Stomach smooth muscle (tissue), 2 donors: Measurements from ENCODE around the gene DESI1.
"Not testable (repeated sequence)": the region's sequence is repeated elsewhere in the genome, so short reads cannot be mapped to it uniquely, and the experiment has no call there.

Source experiments
- H3K27ac ChIP-seq: one replicate; pipeline ENCODE4 v1.7.0; 2013; ENCODE audit warnings: mild to moderate bottlenecking, low read length, inconsistent platforms
- H3K27me3 ChIP-seq, 2 donors: one replicate each; pipeline ENCODE4 v1.7.0; 2013; ENCODE audit warnings: low read length in 2 of 2; ENCODE audit not compliant: insufficient read depth in 2 of 2, control insufficient read depth in 1 of 2
- H3K36me3 ChIP-seq, 2 donors: one replicate each; pipeline ENCODE4 v1.7.0; 2013; ENCODE audit warnings: low read length in 2 of 2; ENCODE audit not compliant: control insufficient read depth in 2 of 2, insufficient read depth in 2 of 2
- H3K4me1 ChIP-seq: one replicate; pipeline ENCODE4 v1.7.0; 2013; ENCODE audit warnings: low read length; ENCODE audit not compliant: control insufficient read depth, insufficient read depth
- H3K4me3 ChIP-seq, 2 donors: one replicate each; pipeline ENCODE4 v1.7.0; 2013; ENCODE audit warnings: low read length in 2 of 2
- H3K9ac ChIP-seq, 2 donors: one replicate each; pipeline ENCODE4 v1.7.0; 2013; ENCODE audit warnings: low read length in 2 of 2, mild to moderate bottlenecking in 1 of 2
- H3K9me3 ChIP-seq, 2 donors: one replicate each; pipeline ENCODE4 v1.7.0; 2013; ENCODE audit warnings: low read length in 2 of 2; ENCODE audit not compliant: control insufficient read depth in 2 of 2
- donor health status: healthy.
- donor health status: Pancreatic carcinoma.

Gene DESI1

DNA sequence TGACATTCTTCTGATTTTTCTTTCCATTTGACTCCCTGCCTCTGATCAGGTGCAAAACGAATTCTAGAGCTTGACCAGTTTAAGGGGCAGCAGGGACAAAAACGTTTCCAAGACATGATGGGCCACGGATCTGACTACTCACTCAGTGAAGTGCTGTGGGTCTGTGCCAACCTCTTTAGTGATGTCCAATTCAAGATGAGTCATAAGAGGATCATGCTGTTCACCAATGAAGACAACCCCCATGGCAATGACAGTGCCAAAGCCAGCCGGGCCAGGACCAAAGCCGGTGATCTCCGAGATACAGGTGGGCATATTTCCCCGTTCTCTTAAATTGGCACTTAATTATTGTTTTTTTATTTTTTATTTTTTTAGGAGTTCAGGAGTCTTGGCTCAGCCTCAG, 15.6 kb upstream of the DESI1 start:
- H3K27ac ChIP-seq = no peak overlapping the region

DNA sequence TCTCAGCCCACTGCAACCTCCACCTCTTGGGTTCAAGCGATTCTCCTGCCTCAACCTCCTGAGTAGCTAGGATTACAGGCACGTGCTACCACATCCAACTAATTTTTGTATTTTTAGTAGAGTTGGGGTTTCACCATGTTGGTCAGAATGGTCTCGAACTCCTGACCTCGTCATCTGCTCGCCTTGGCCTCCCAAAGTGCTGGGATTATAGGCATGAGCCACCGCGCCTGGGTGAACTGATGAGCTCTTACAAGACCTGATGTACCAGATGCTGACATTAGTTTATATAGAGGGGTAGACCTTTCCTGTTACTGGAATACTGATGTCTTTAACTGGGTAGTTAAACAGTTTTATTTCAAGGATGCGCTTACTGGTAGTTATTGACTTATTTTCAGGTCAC, 13.8 kb upstream of the DESI1 start:
- H3K4me1 ChIP-seq, H3K27ac ChIP-seq, H3K9me3 ChIP-seq, H3K27me3 ChIP-seq, H3K9ac ChIP-seq, H3K4me3 ChIP-seq: not testable (repeated sequence)
- peaks cover 20 to 42% of the 10 kb centered on the region in 2 donors for H3K36me3 ChIP-seq

More for the DNA sequence above, 15.6 kb upstream of the DESI1 start:
- H3K36me3 ChIP-seq = peaks cover 20 to 48% of the 10 kb centered on the region in 2 donors
- H3K4me3 ChIP-seq = no peak overlapping the region
- H3K9ac ChIP-seq = no peak overlapping the region
- H3K27me3 ChIP-seq = no peaks in the 10 kb centered on the region
- H3K4me1 ChIP-seq = no peaks in the 10 kb centered on the region
- H3K9me3 ChIP-seq = no peaks in the 10 kb centered on the region

DNA sequence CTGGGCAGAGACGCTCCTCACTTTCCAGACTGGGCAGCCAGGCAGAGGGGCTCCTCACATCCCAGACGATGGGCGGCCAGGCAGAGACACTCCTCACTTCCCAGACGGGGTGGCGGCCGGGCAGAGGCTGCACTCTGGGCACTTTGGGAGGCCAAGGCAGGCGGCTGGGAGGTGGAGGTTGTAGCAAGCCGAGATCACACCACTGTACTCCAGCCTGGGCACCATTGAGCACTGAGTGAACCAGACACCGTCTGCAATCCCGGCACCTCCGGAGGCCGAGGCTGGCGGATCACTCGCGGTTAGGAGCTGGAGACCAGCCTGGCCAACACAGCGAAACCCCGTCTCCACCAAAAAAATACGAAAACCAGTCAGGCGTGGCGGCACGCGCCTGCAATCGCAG, 10.8 kb upstream of the DESI1 start:
- not testable (repeated sequence) for H3K9me3 ChIP-seq, H3K4me3 ChIP-seq, H3K27ac ChIP-seq, H3K9ac ChIP-seq, H3K27me3 ChIP-seq, H3K4me1 ChIP-seq
- peaks cover 15 to 40% of the 10 kb centered on the region in 2 donors for H3K36me3 ChIP-seq

DNA sequence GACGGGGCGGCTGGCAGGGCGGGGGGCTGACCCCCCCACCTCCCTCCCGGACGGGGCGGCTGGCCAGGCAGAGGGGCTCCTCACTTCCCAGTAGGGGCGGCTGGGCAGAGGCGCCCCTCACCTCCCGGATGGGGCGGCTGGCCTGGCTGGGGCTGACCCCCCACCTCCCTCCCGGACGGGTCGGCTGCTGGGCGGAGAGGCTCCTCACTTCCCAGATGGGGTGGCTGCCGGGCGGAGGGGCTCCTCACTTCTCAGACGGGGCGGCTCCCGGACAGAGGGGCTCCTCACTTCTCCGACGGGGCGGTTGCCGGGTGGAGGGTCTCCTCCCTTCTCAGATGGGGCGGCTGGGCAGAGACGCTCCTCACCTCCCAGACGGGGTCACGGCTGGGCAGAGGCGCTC, 10.3 kb upstream of the DESI1 start:
- H3K27ac ChIP-seq, H3K27me3 ChIP-seq, H3K4me3 ChIP-seq, H3K9me3 ChIP-seq, H3K9ac ChIP-seq, H3K4me1 ChIP-seq: not testable (repeated sequence)
- peaks cover 15 to 35% of the 10 kb centered on the region in 2 donors for H3K36me3 ChIP-seq

DNA sequence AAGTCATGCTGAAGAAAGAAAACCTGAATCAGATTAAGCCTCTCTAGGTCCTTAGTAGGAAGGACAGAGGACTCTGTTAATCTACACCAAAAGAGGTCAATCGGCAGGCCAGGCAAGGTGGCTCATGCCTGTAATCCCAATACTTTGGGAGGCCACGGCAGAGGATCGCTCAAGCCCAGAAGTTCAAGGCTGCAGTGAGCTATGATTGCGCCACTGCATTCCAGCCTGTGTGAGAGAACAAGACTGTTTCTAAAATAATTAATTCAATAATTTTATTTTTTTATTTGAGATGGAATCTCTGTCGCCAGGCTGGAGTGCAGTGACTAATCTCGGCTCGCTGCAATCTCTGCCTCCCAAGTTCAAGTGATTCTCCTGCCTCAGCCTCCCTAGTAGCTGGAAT, 4.7 kb upstream of the DESI1 start:
- no peak overlapping the region for H3K27ac ChIP-seq
- H3K36me3 ChIP-seq = peaks cover 15 to 26% of the 10 kb centered on the region in 2 donors
- H3K4me3 ChIP-seq = no peak overlapping the region
- H3K4me1 ChIP-seq = peaks cover 9% of the 10 kb centered on the region
- no peaks in the 10 kb centered on the region for H3K27me3 ChIP-seq
- H3K9ac ChIP-seq = no peak overlapping the region
- no peaks in the 10 kb centered on the region for H3K9me3 ChIP-seq

DNA sequence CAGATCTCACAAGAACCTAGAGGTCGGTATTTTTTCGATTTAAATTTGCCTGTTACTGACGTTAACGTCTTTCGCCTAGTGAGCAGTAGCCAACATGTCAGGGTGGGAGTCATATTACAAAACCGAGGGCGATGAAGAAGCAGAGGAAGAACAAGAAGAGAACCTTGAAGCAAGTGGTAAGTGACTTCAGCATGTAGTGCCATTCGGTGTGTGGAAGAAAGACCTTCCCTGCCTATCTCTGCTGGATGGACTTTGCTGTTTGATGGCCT, 1.0 kb upstream of the DESI1 start:
- H3K36me3 ChIP-seq = peaks cover 0 to 6% of the 10 kb centered on the region in 2 donors
- no peaks in the 10 kb centered on the region for H3K27me3 ChIP-seq
- no peaks in the 10 kb centered on the region for H3K9me3 ChIP-seq
- peak overlapping the region; percentile 99 to 100 for H3K4me3 ChIP-seq
- peak overlapping the region; percentile 99 for H3K27ac ChIP-seq
- peaks cover 20% of the 10 kb centered on the region for H3K4me1 ChIP-seq
- H3K9ac ChIP-seq = peak overlapping the region; percentile 98 to 100

DNA sequence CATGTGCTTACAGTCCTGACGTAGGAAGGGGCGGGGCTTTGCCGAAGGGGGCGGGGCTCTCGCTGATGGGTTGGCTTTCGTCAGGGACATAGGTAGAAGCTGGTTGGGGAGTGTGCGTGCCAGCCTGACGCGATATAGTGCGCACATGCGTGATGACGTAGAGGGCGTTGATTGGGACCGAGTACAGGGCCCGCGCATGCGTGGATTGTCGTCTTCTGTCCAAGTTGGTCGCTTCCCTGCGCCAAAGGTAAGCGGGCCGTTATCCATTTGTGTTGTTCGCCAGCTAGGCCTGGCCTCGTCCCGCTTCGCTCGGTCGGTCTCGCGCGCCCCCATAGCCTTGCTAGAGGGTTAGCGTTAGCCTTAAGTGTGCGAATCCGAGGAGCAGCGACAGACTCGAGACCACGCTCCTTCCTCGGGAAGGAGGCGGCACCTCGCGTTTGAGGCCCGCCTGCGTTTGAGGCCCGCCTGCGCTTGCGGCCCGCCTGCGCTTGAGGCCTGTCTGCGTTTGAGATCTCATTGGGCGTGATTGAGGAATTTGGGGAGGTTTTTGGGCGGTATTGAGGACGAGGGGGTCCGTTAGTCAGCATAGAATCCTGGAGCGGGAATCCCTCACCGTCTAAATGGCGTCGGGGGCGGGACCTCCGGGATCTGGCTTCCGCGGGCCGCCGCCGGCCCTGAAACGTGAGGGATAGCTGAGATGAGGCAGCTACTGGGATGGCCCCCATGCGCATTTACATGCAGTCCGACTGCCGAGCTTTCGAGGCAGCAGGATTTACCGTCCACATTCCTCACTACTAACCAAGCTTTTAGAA, 462 bp upstream of the DESI1 start, which contains the start of gene XRCC6:
XRCC6 (plus strand) TSS at position 197 of the 812 bp plus-strand sequence. CDS start 710 bp downstream, outside the sequence.
- H3K4me1 ChIP-seq = peaks cover 20% of the 10 kb centered on the region
- H3K9ac ChIP-seq = peak within 1 kb of the TSS; percentile 98 to 100
- peak within 1 kb of the TSS; percentile 99 to 100 for H3K4me3 ChIP-seq
- H3K27me3 ChIP-seq = no peaks in the 10 kb centered on the region
- H3K9me3 ChIP-seq = no peaks in the 10 kb centered on the region
- H3K36me3 ChIP-seq = peaks cover 0 to 5% of the 10 kb centered on the region in 2 donors
- peak within 1 kb of the TSS; percentile 99 for H3K27ac ChIP-seq

DNA sequence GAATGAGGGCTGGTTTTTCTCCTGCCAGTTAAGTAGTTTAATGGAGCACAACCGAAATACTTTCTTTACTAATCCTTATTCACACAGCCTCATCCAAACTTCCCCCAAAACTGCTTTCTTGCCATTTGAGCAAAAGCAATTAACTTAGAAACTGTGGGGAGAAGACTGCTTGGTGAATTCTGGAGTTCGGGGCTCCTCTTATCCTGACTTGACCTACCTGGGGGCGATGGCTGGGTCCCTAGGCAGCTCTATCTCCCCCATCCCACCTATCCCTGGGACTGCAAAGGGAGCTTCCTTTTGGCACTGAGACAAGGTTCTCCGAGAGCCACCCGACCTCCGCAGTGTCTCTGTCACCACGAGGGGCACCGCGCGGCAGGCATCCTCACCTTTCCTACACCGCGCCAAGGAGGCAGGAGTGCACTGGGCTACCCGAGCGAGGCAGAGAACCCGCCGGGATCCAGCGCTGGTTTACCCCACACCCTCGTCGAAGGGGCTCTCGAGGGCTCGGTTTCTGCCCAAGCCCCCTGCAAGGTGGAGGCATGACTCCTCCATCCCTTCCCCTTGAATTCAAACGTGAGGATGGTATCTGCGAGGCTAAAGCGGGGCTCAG, 759 bp downstream of the DESI1 start:
- H3K4me1 ChIP-seq = peaks cover 20% of the 10 kb centered on the region
- peaks cover 0 to 4% of the 10 kb centered on the region in 2 donors for H3K36me3 ChIP-seq
- H3K9ac ChIP-seq = peak overlapping the region; percentile 96 to 100
- H3K27me3 ChIP-seq = no peaks in the 10 kb centered on the region
- H3K9me3 ChIP-seq = no peaks in the 10 kb centered on the region
- H3K4me3 ChIP-seq = peak overlapping the region; percentile 99 to 100
- H3K27ac ChIP-seq = peak overlapping the region; percentile 99

DNA sequence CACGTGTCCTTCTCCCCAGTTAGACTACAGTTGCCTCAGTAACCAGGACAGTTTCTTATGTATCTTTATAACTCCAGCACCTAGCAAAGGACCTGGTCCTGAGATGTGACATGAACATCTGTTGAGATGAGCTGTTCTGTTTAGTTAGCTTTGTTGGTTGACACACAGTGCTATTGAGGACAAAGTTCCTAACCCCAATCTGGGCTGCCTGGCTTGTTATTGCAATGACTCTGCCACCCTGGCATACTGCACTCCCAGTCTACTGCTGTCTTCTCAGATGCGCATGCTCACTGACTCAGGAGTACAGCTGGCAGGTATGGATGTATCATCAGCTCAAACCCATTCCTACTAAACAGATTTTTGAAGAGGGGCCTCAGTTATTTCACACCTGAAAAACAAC, 7.4 kb downstream of the DESI1 start:
- no peaks in the 10 kb centered on the region for H3K27me3 ChIP-seq
- H3K4me3 ChIP-seq = no peak overlapping the region
- no peaks in the 10 kb centered on the region for H3K9me3 ChIP-seq
- H3K9ac ChIP-seq = no peak overlapping the region
- H3K4me1 ChIP-seq = no peaks in the 10 kb centered on the region
- H3K27ac ChIP-seq = no peak overlapping the region
- no peaks in the 10 kb centered on the region for H3K36me3 ChIP-seq

DNA sequence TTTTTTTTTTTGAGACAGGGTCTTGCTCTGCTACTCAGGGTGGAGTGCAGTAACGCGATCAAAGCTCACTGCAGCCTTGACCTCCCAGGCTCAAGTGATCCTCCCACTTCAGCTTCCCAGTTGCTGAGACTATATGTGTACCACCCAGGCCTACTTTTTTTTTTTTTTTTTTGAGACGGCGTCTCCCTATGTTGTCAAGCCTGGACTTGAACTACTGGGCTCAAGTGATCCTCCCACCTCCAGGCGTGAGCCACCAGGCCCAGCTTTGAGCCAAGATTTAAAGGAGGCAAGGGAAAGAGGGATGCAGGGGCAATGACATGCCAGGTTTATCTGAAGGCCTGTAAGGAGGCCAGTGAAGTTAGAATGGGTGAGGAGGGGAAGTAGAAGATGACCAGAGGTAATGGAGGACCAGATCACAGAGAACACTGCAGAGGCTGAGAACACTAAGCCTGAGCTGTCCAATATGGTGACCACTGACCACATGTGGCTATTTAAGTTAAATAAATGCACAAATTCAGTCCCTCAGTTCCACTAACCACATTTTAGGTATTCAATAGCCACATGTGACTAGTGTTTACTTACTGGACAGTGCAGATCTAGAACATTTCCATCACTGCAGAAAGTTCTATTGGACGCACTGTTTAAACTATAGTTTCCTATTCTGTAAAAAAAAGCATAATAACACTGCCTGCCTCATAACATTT, 8.1 kb downstream of the DESI1 start:
- no peaks in the 10 kb centered on the region for H3K27me3 ChIP-seq
- no peak overlapping the region for H3K27ac ChIP-seq
- H3K36me3 ChIP-seq = peaks cover 0 to 2% of the 10 kb centered on the region in 2 donors
- no peak overlapping the region for H3K9ac ChIP-seq
- no peak overlapping the region for H3K4me3 ChIP-seq
- H3K4me1 ChIP-seq = no peaks in the 10 kb centered on the region
- H3K9me3 ChIP-seq = no peaks in the 10 kb centered on the region
